Osteoblast (primary cell): Measurements from ENCODE around the gene PARP2. TPM values are rescaled to one million over a fixed set of nuclear protein-coding genes. Genes with fewer than 3 reads are reported as not detected.

ENCODE experiments used
- DNase-seq: peaks from one replicate; pipeline ENCODE4 v3.0.0; 2011; ENCODE audit warnings: low spot score, mixed read lengths; ENCODE audit not compliant: insufficient read length; ENCODE audit errors: missing footprints
- H2AFZ ChIP-seq: 2 replicates; pipeline ENCODE4 v1.6.0; 2011; ENCODE audit warnings: mild to moderate bottlenecking, low read length
- H3K27ac ChIP-seq: 2 replicates; pipeline ENCODE4 v1.5.1; 2011; ENCODE audit warnings: mild to moderate bottlenecking, low read depth, low read length, moderate library complexity
- H3K27me3 ChIP-seq: 2 replicates; pipeline ENCODE4 v1.6.0; 2012; ENCODE audit warnings: mild to moderate bottlenecking, control low read depth, inconsistent platforms, low read length, moderate library complexity; ENCODE audit not compliant: insufficient read depth
- H3K36me3 ChIP-seq: 2 replicates; pipeline ENCODE4 v1.5.1; 2011; ENCODE audit warnings: mild to moderate bottlenecking, low read length, control low read depth, moderate library complexity; ENCODE audit not compliant: insufficient read depth
- H3K4me1 ChIP-seq: 2 replicates; pipeline ENCODE4 v1.5.1; 2011; ENCODE audit warnings: mild to moderate bottlenecking, low read length, control low read depth, moderate library complexity; ENCODE audit not compliant: insufficient read depth
- H3K4me2 ChIP-seq: 2 replicates; pipeline ENCODE4 v1.6.0; 2011; ENCODE audit warnings: mild to moderate bottlenecking, low read length; ENCODE audit not compliant: insufficient read depth
- H3K4me3 ChIP-seq: fragments of 200-600 bp; sonication (generic); 3 replicates; pipeline ENCODE4 v1.5.1; 2012; ENCODE audit warnings: mild to moderate bottlenecking, low read length, inconsistent platforms; ENCODE audit not compliant: insufficient read depth
- H3K79me2 ChIP-seq: 2 replicates; pipeline ENCODE4 v1.6.0; 2012; ENCODE audit warnings: mild to moderate bottlenecking, low read length, control low read depth, inconsistent platforms; ENCODE audit not compliant: insufficient read depth
- H3K9me3 ChIP-seq: 2 replicates; pipeline ENCODE4 v1.5.1; 2011; ENCODE audit warnings: low read depth, low read length, control low read depth
- H4K20me1 ChIP-seq: 2 replicates; pipeline ENCODE4 v1.6.0; 2012; ENCODE audit warnings: mild to moderate bottlenecking, low read length, control low read depth; ENCODE audit not compliant: insufficient read depth
- total RNA-seq: library from RNA; depleted of rRNA; stranded (reverse); fragments of >200 nt; gene quantifications from 2 replicates; pipeline ENCODE4 v1.2.3, GENCODE V29; 2012
- TF ChIP-seq, protein P1 (sequence below): IDR thresholded peaks from 2 replicates; pipeline ENCODE4 v1.5.1; 2011; ENCODE audit warnings: mild to moderate bottlenecking, low read depth, low read length, moderate library complexity; ENCODE audit errors: extremely low read depth

PARP2 gene
- total RNA-seq: 5.8 and 8.0 TPM in 2 replicates

DNA sequence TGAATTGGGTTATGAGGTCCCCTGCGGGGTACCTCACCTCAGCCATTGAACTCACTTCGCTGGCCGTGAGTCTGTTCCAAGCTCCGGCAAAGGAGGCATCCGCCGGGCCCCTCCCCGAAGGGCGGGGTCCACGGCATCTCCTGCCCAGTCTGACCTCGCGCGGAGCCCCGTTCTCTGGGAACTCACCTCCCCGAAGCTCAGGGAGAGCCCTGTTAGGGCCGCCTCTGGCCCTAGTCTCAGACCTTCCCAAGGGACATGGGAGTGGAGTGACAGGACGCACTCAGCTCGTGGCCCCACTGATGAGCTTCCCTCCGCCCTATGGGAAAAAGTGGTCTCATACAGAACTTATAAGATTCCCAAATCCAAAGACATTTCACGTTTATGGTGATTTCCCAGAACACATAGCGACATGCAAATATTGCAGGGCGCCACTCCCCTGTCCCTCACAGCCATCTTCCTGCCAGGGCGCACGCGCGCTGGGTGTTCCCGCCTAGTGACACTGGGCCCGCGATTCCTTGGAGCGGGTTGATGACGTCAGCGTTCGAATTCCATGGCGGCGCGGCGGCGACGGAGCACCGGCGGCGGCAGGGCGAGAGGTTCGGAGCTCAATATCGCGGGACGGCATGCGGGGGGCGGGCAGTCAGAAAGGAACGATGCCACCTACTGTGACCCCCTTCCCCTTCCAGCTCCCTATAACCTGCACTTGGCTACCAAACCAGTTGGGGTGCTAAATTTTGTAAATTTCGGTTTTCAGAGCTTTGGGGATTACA, at the start of gene PARP2:
PARP2 (plus strand) TSS at position 544 of the 770 bp plus-strand sequence; CDS start at position 551, 7 bp downstream.
- Histone ChIP-seq H3K4me2 (peak within 1 kb of the TSS; percentile 98), H3K4me3 (peak within 1 kb of the TSS; percentile 87), H3K4me1 (peaks cover 5% of the 10 kb centered on the region), H3K27me3 (no peaks in the 10 kb centered on the region), H3K79me2 (peaks cover 11% of the 10 kb centered on the region), H3K27ac (peak within 1 kb of the TSS; percentile 93), H2AFZ (peak within 1 kb of the TSS; percentile 94), H4K20me1 (no peaks in the 10 kb centered on the region), H3K9me3 (no peaks in the 10 kb centered on the region), H3K36me3 (peaks cover 19% of the 10 kb centered on the region)
- TF ChIP-seq, protein P1, sequence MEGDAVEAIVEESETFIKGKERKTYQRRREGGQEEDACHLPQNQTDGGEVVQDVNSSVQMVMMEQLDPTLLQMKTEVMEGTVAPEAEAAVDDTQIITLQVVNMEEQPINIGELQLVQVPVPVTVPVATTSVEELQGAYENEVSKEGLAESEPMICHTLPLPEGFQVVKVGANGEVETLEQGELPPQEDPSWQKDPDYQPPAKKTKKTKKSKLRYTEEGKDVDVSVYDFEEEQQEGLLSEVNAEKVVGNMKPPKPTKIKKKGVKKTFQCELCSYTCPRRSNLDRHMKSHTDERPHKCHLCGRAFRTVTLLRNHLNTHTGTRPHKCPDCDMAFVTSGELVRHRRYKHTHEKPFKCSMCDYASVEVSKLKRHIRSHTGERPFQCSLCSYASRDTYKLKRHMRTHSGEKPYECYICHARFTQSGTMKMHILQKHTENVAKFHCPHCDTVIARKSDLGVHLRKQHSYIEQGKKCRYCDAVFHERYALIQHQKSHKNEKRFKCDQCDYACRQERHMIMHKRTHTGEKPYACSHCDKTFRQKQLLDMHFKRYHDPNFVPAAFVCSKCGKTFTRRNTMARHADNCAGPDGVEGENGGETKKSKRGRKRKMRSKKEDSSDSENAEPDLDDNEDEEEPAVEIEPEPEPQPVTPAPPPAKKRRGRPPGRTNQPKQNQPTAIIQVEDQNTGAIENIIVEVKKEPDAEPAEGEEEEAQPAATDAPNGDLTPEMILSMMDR: no peak
- DNase-seq: peak; percentile 97

DNA sequence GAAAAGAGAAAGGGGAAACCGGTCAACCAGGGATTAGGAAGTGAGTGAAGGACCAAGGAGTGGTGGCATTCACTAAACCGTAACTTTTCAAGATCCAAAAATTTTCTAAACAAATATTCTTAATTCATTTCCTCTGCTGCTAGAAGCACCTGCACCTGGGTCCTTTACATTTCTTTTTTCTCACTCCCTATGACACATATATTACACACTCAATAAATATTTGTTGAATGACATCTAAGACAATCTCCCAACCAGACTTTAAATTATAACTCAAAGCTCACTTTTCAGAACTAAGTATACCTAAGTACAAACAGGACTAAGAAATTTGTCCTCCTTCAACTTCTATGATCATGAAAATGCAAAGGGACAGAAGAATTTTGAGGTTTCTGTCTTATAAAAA, 48.8 kb upstream of the PARP2 start:
- no peak for DNase-seq
- peaks cover 56% of the 10 kb centered on the region for H3K36me3 ChIP-seq

GRCh38 chr14:20295067-20295466, 48.4 kb upstream of the PARP2 start:
- TF ChIP-seq, protein P1: no peak
- no peaks in the 10 kb centered on the region for H4K20me1 ChIP-seq
- no peaks in the 10 kb centered on the region for H3K27me3 ChIP-seq
- no peak overlapping the region for H2AFZ ChIP-seq
- H3K79me2 ChIP-seq: no peaks in the 10 kb centered on the region
- no peak overlapping the region for H3K4me3 ChIP-seq
- peaks cover 53% of the 10 kb centered on the region for H3K36me3 ChIP-seq
- H3K27ac ChIP-seq: no peak overlapping the region
- no peak overlapping the region for H3K4me2 ChIP-seq
- no peaks in the 10 kb centered on the region for H3K9me3 ChIP-seq
- H3K4me1 ChIP-seq: no peaks in the 10 kb centered on the region
- no peak for DNase-seq

More for the DNA sequence above, 48.8 kb upstream of the PARP2 start:
- H3K9me3 ChIP-seq: no peaks in the 10 kb centered on the region
- no peak overlapping the region for H3K27ac ChIP-seq
- H3K27me3 ChIP-seq: no peaks in the 10 kb centered on the region
- H4K20me1 ChIP-seq: no peaks in the 10 kb centered on the region
- H3K79me2 ChIP-seq: no peaks in the 10 kb centered on the region
- H2AFZ ChIP-seq: no peak overlapping the region
- H3K4me3 ChIP-seq: no peak overlapping the region
- no peak overlapping the region for H3K4me2 ChIP-seq
- TF ChIP-seq, protein P1: no peak
- no peaks in the 10 kb centered on the region for H3K4me1 ChIP-seq

GRCh38 chr14:20302042-20302755, 41.2 kb upstream of the PARP2 start:
- Histone ChIP-seq H3K36me3 (peaks cover 21% of the 10 kb centered on the region), H3K27ac (no peak overlapping the region), H2AFZ (no peak overlapping the region), H3K79me2 (peaks cover 30% of the 10 kb centered on the region), H3K9me3 (no peaks in the 10 kb centered on the region), H3K27me3 (no peaks in the 10 kb centered on the region), H3K4me1 (peaks cover 15% of the 10 kb centered on the region), H4K20me1 (no peaks in the 10 kb centered on the region), H3K4me2 (no peak overlapping the region), H3K4me3 (no peak overlapping the region)
- DNase-seq: peak; percentile 66
- TF ChIP-seq, protein P1: no peak
